HFFc6 (cell line): ENCODE results near the gene PRSS57. TPM values are rescaled to one million over a fixed set of nuclear protein-coding genes. Genes with fewer than 3 reads are reported as not detected.
"Not testable (repeated sequence)": the region's sequence is repeated elsewhere in the genome, so short reads cannot be mapped to it uniquely, and the experiment has no call there.

ENCODE experiments used
- DNase-seq: peaks from one replicate; pipeline ENCODE4 v3.0.0-alpha.2; 2018
- H3K27ac Mint-ChIP-seq: 2 replicates; pipeline ENCODE4 v1.8.0; 2020; ENCODE audit warnings: mild to moderate bottlenecking, mixed read lengths
- H3K27me3 Mint-ChIP-seq: 2 replicates; pipeline ENCODE4 v1.8.0; 2021; ENCODE audit warnings: mild to moderate bottlenecking, moderate library complexity, mixed read lengths; ENCODE audit not compliant: insufficient read depth
- H3K36me3 Mint-ChIP-seq: 2 replicates; pipeline ENCODE4 v1.8.0; 2021; ENCODE audit warnings: low read depth, mixed read lengths
- H3K4me1 Mint-ChIP-seq: 2 replicates; pipeline ENCODE4 v1.8.0; 2020; ENCODE audit warnings: low read depth, mixed read lengths
- H3K4me3 Mint-ChIP-seq: 2 replicates; pipeline ENCODE4 v1.8.0; 2020; ENCODE audit warnings: mild to moderate bottlenecking, moderate library complexity, mixed read lengths
- H3K9me3 Mint-ChIP-seq: 2 replicates; pipeline ENCODE4 v1.8.0; 2020; ENCODE audit warnings: mild to moderate bottlenecking, mixed read lengths
- CTCF ChIP-seq: fragments of 200-600 bp; sonication (generic); IDR thresholded peaks from 2 replicates; pipeline ENCODE4 v1.5.0; 2021; ENCODE audit warnings: antibody characterized with exemption, mild to moderate bottlenecking
- long read RNA-seq: library from polyadenylated mRNA; unstranded; transcript quantifications from one replicate; pipeline ENCODE4 v2.0.0, GENCODE V29; 2019
- total RNA-seq, 6 experiments: library from RNA; stranded (reverse); fragmentation: NEBNext Ultra II Directional; extraction: Animal tissue kit (Norgen Biotek cat#: 25700); gene quantifications; 2 replicates in 1 of 6; 3 replicates in 5 of 6; pipeline ENCODE4 v1.2.3, GENCODE V29; 2021

The PRSS57 gene
- not detected for total RNA-seq
- long read RNA-seq: 0 reads

GRCh38 chr19:695352-695949, at the start of gene PRSS57:
Gene PRSS57 (minus strand): TSS chr19:695452. CDS start chr19:695430, 22 bp downstream.
- Mint-ChIP-seq H3K4me1 (no peaks in the 10 kb centered on the region), H3K36me3 (no peaks in the 10 kb centered on the region), H3K9me3 (no peaks in the 10 kb centered on the region), H3K27me3 (peaks cover 6% of the 10 kb centered on the region), H3K27ac (no peak within 1 kb of the TSS), H3K4me3 (no peak within 1 kb of the TSS)
- no peak for TF ChIP-seq CTCF
- no peak for DNase-seq

- H3K9me3 Mint-ChIP-seq: peaks cover 24% of the 10 kb centered on the region
- no peaks in the 10 kb centered on the region for H3K4me1 Mint-ChIP-seq
- H3K27me3 Mint-ChIP-seq: no peaks in the 10 kb centered on the region; the same call in 1 of the 2 replicates
- no peak for TF ChIP-seq CTCF
- no peak overlapping the region for H3K4me3 Mint-ChIP-seq
- H3K36me3 Mint-ChIP-seq: no peaks in the 10 kb centered on the region; the same call in 1 of the 2 replicates
- no peak for DNase-seq
- H3K27ac Mint-ChIP-seq: no peak overlapping the region
These were observed 48.0 kb upstream of the PRSS57 start for GRCh38 chr19:743168-743687.

GRCh38 chr19:742540-743075, 47.4 kb upstream of the PRSS57 start:
- no peaks in the 10 kb centered on the region for H3K4me1 Mint-ChIP-seq
- no peaks in the 10 kb centered on the region; the same call in none of the 2 replicates for H3K27me3 Mint-ChIP-seq
- H3K27ac Mint-ChIP-seq: no peak overlapping the region
- peaks cover 24% of the 10 kb centered on the region for H3K9me3 Mint-ChIP-seq
- TF ChIP-seq CTCF: no peak
- DNase-seq: no peak
- H3K4me3 Mint-ChIP-seq: no peak overlapping the region
- H3K36me3 Mint-ChIP-seq: no peaks in the 10 kb centered on the region; the same call in 1 of the 2 replicates

GRCh38 chr19:741506-742131, 46.4 kb upstream of the PRSS57 start:
- no peaks in the 10 kb centered on the region; the same call in none of the 2 replicates for H3K27me3 Mint-ChIP-seq
- TF ChIP-seq CTCF: no peak; the same call in 1 of the 2 replicates

GRCh38 chr19:740816-741505, 45.7 kb upstream of the PRSS57 start:
- H3K4me1 Mint-ChIP-seq, H3K27me3 Mint-ChIP-seq, H3K4me3 Mint-ChIP-seq, DNase-seq, H3K36me3 Mint-ChIP-seq, H3K27ac Mint-ChIP-seq: not testable (repeated sequence)
- H3K9me3 Mint-ChIP-seq: peaks cover 24% of the 10 kb centered on the region

More at GRCh38 chr19:741506-742131, 46.4 kb upstream of the PRSS57 start:
- DNase-seq: no peak
- H3K4me3 Mint-ChIP-seq: no peak overlapping the region
- H3K27ac Mint-ChIP-seq: no peak overlapping the region
- no peaks in the 10 kb centered on the region for H3K4me1 Mint-ChIP-seq
- no peaks in the 10 kb centered on the region; the same call in 1 of the 2 replicates for H3K36me3 Mint-ChIP-seq
- H3K9me3 Mint-ChIP-seq: peaks cover 24% of the 10 kb centered on the region
